Endothelial cell of umbilical vein (primary cell): ENCODE measurements around the gene ACER3.

Experiments used
- CTCF ChIP-seq, 2 donors: IDR thresholded peaks; 1 replicate in 1 of 2; 2 replicates in 1 of 2; pipeline ENCODE4 v1.5.1; 2011; ENCODE audit warnings: low read length in 2 of 2, mild to moderate bottlenecking in 2 of 2, moderate library complexity in 2 of 2, control low read depth in 1 of 2, inconsistent platforms in 1 of 2, low read depth in 1 of 2; ENCODE audit not compliant: insufficient read depth in 1 of 2; ENCODE audit errors: extremely low read depth in 1 of 2
- EZH2 ChIP-seq: IDR thresholded peaks from 2 replicates; pipeline ENCODE4 v1.6.1; 2012; ENCODE audit warnings: borderline replicate concordance, low read depth, mild to moderate bottlenecking, moderate library complexity, low read length, inconsistent platforms; ENCODE audit not compliant: severe bottlenecking
- GATA2 ChIP-seq: IDR thresholded peaks from 2 replicates; pipeline ENCODE4 v1.7.0; 2011; ENCODE audit warnings: low read depth, mild to moderate bottlenecking, moderate library complexity, mixed read lengths, low read length; ENCODE audit not compliant: insufficient read length, insufficient read depth
- JUN ChIP-seq: IDR thresholded peaks from 2 replicates; pipeline ENCODE4 v1.6.1; 2011; ENCODE audit warnings: borderline replicate concordance, low read depth; ENCODE audit not compliant: insufficient read length, insufficient read depth
- MAX ChIP-seq: IDR thresholded peaks from 2 replicates; pipeline ENCODE4 v1.6.1; 2011; ENCODE audit not compliant: insufficient read depth, insufficient read length
- MYC ChIP-seq: IDR thresholded peaks from one replicate; pipeline ENCODE4 v1.6.1; 2011; ENCODE audit warnings: mild to moderate bottlenecking, low read depth, low read length
- POLR2A ChIP-seq: IDR thresholded peaks from 2 replicates; pipeline ENCODE4 v1.6.1; 2012; ENCODE audit warnings: low read depth, mild to moderate bottlenecking, control low read depth, low read length
- POLR2AphosphoS5 ChIP-seq: IDR thresholded peaks from 2 replicates; pipeline ENCODE4 v1.6.1; 2012; ENCODE audit warnings: low read depth, mild to moderate bottlenecking, control low read depth, low read length, moderate library complexity; ENCODE audit not compliant: insufficient read depth

- TF ChIP-seq CTCF (IDR thresholded peaks at IDR 0.05; ENCODE audit: extremely low read depth in 1 of 2, insufficient read depth in 1 of 2, low read depth in 1 of 2, low read length in 2 of 2): no peak
- TF ChIP-seq POLR2AphosphoS5: no peak
- TF ChIP-seq JUN: no peak
- TF ChIP-seq MAX: no peak
- TF ChIP-seq POLR2A: no peak
- TF ChIP-seq EZH2: no peak
- no peak for TF ChIP-seq GATA2
- no peak for TF ChIP-seq MYC
These were observed 86.5 kb downstream of the ACER3 start for GRCh38 chr11:76947190-76947589.
